PC-3 (cell line): ENCODE measurements around the gene PXK. TPM values are rescaled to one million over a fixed set of nuclear protein-coding genes. Genes with fewer than 3 reads are reported as not detected.

Source experiments
- ATAC-seq: fragments of 200-7000 bp; cut with Tn5 transposase; 2 replicates; pipeline ENCODE4 v1.9.1; 2020; ENCODE audit warnings: mild to moderate bottlenecking, moderate library complexity
- BruUV-seq: library from RNA; stranded (reverse); fragments of 400-500 nt; replicated peaks from 2 replicates; lab custom pipeline; 2021; lab: Mats Ljungman, UMichigan
- CTCF ChIA-PET: fragments of 300-600 bp; sonication (Branson Sonifier 250); formaldehyde crosslinking; loops from one replicate; lab custom pipeline; 2022; ENCODE audit warnings: antibody characterized with exemption; lab: Charles Lee
- POLR2A ChIA-PET: fragments of 300-600 bp; sonication (Branson Sonifier 250); formaldehyde crosslinking; loops from one replicate; lab custom pipeline; 2022; ENCODE audit warnings: antibody characterized with exemption; ENCODE audit not compliant: unreplicated experiment; lab: Charles Lee
- DNase-seq: peaks from one replicate; pipeline ENCODE4 v3.0.0-alpha.2; 2015
- H2AFZ ChIP-seq: fragments of 300-600 bp; sonication (generic); 2 replicates; pipeline ENCODE4 v1.6.0; 2016; ENCODE audit warnings: antibody characterized with exemption, low read length
- H3F3A ChIP-seq: fragments of 300-600 bp; sonication (generic); one replicate; pipeline ENCODE4 v1.6.0; 2017; ENCODE audit warnings: antibody characterized with exemption, low read length, control low read depth, mild to moderate bottlenecking; ENCODE audit not compliant: unreplicated experiment
- H3K27ac ChIP-seq: fragments of 300-600 bp; sonication (generic); 2 replicates; pipeline ENCODE4 v1.5.1; 2016; ENCODE audit warnings: mild to moderate bottlenecking, low read length
- H3K27me3 ChIP-seq: fragments of 300-600 bp; sonication (generic); 2 replicates; pipeline ENCODE4 v1.6.1; 2016; ENCODE audit warnings: low read length, mixed read lengths
- H3K36me3 ChIP-seq: fragments of 300-600 bp; sonication (generic); 2 replicates; pipeline ENCODE4 v1.6.1; 2016; ENCODE audit warnings: low read depth, mixed run types, low read length, mixed read lengths
- H3K4me1 ChIP-seq: fragments of 300-600 bp; sonication (generic); 2 replicates; pipeline ENCODE4 v1.5.1; 2016; ENCODE audit warnings: low read length; ENCODE audit not compliant: insufficient read depth
- H3K4me2 ChIP-seq: fragments of 300-600 bp; sonication (generic); 2 replicates; pipeline ENCODE4 v1.6.0; 2016; ENCODE audit warnings: low read length
- H3K4me3 ChIP-seq: fragments of 300-600 bp; sonication (generic); 2 replicates; pipeline ENCODE4 v1.5.1; 2016; ENCODE audit warnings: mild to moderate bottlenecking, low read length, mixed read lengths
- H3K79me2 ChIP-seq: fragments of 300-600 bp; sonication (generic); 2 replicates; pipeline ENCODE4 v1.6.1; 2017; ENCODE audit warnings: low read length, mixed read lengths
- H3K9ac ChIP-seq: fragments of 300-600 bp; sonication (generic); 2 replicates; pipeline ENCODE4 v1.6.0; 2016; ENCODE audit warnings: mild to moderate bottlenecking, low read length
- H3K9me2 ChIP-seq: fragments of 300-600 bp; sonication (generic); replicated peaks from 2 replicates; pipeline ENCODE4 v1.6.1; 2016; ENCODE audit warnings: mixed run types, low read length, mixed read lengths
- H3K9me3 ChIP-seq: fragments of 300-600 bp; sonication (generic); 2 replicates; pipeline ENCODE4 v1.6.1; 2016; ENCODE audit warnings: low read length, mixed read lengths
- H4K20me1 ChIP-seq: fragments of 300-600 bp; sonication (generic); 2 replicates; pipeline ENCODE4 v1.6.1; 2016; ENCODE audit warnings: low read length, mixed read lengths
- CTCF ChIP-seq: fragments of 300-600 bp; sonication (generic); conservative IDR thresholded peaks from 2 replicates; pipeline ENCODE4 v1.5.1; 2017; ENCODE audit warnings: antibody characterized with exemption, low read depth, mild to moderate bottlenecking, low read length
- EZH2 ChIP-seq: fragments of 300-600 bp; sonication (generic); IDR thresholded peaks from one replicate; pipeline ENCODE4 v1.6.1; 2017; ENCODE audit warnings: antibody characterized with exemption, mild to moderate bottlenecking, low read length; ENCODE audit not compliant: unreplicated experiment
- EZH2phosphoT487 ChIP-seq: fragments of 300-600 bp; sonication (generic); IDR thresholded peaks from 2 replicates; pipeline ENCODE4 v1.6.1; 2018; ENCODE audit warnings: mild to moderate bottlenecking, antibody characterized with exemption, low read length, borderline replicate concordance
- intact Hi-C: fragments of 100-400 bp; cut with micrococcal nuclease; formaldehyde crosslinking; loops from 2 replicates; pipeline ENCODE4 v1.9.0; 2023
- total RNA-seq: library from RNA; depleted of rRNA; stranded (reverse); fragments of >200 nt; gene quantifications from 2 replicates; pipeline ENCODE4 v1.2.3, GENCODE V29; 2014

The PXK gene
- total RNA-seq, 1 experiment from 2014 or later, result 14.5 TPM

- H3K79me2 ChIP-seq, result no peaks in the 10 kb centered on the region
- ChIA-PET POLR2A (no interaction called here), CTCF (interaction anchor here (0.6 kb wide), 1 partner anchor 15 kb away, joined by 4 read pairs; the partner anchor contains the start of genes HTD2 and RPP14)
- no peaks in the 10 kb centered on the region for H3K9me3 ChIP-seq
- no peaks in the 10 kb centered on the region for H3K4me1 ChIP-seq
- no peaks in the 10 kb centered on the region for H3F3A ChIP-seq
- H3K27ac ChIP-seq, result no peak overlapping the region
- no peak overlapping the region for H3K4me2 ChIP-seq
- no peak overlapping the region for H3K9ac ChIP-seq
- no peak overlapping the region for H3K4me3 ChIP-seq
- TF ChIP-seq EZH2phosphoT487, result no peak
- no peak for TF ChIP-seq CTCF
- TF ChIP-seq EZH2, result no peak
- no peaks in the 10 kb centered on the region for H3K9me2 ChIP-seq
- no peaks in the 10 kb centered on the region for H4K20me1 ChIP-seq
- no peak overlapping the region for H2AFZ ChIP-seq
- H3K36me3 ChIP-seq, result 0 out of 2 replicates have a peak, but pooled peaks cover 2% of the 10 kb centered on the region
- BruUV-seq, result no TSS peak
- intact Hi-C loops, result no loop called here
- ATAC-seq, result no peak
- DNase-seq, result no peak
- H3K27me3 ChIP-seq, result no peaks in the 10 kb centered on the region
Measured at GRCh38 chr3:58291671-58292338, 40.9 kb upstream of the PXK start.

DNA sequence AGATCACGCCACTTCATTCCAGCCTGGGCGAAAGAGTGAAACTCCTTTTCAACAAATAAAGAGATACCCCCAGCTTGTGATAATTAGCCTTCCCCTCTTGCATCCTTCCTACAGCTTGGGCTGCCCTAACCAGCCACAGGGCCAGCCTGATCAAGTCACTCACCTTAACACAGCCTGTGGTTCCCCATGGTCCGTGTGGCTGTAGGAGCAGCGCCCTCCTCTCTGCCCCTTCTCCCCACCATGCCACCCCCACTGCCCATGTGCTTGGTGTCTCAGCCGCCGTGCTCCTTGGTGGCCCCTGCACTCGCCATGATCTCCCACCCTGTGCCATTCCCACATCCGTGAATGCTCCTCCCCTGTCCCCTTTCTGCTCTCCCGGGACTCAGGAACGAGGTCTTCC, 39.8 kb upstream of the PXK start:
- no TSS peak for BruUV-seq
- Histone ChIP-seq H3K36me3 (0 out of 2 replicates have a peak, but pooled peaks cover 2% of the 10 kb centered on the region), H3F3A (no peaks in the 10 kb centered on the region), H3K27ac (no peak overlapping the region), H3K79me2 (no peaks in the 10 kb centered on the region), H3K9ac (no peak overlapping the region), H3K9me2 (no peaks in the 10 kb centered on the region), H3K4me3 (no peak overlapping the region), H3K9me3 (no peaks in the 10 kb centered on the region), H3K27me3 (no peaks in the 10 kb centered on the region), H4K20me1 (no peaks in the 10 kb centered on the region), H3K4me2 (no peak overlapping the region), H2AFZ (no peak overlapping the region), H3K4me1 (no peaks in the 10 kb centered on the region)
- DNase-seq (no peak), ATAC-seq (no peak)
- POLR2A ChIA-PET, result no interaction called here
- CTCF ChIA-PET, result no interaction called here
- TF ChIP-seq EZH2phosphoT487 (no peak), EZH2 (no peak), CTCF (no peak)
- intact Hi-C loops, result no loop called here

DNA sequence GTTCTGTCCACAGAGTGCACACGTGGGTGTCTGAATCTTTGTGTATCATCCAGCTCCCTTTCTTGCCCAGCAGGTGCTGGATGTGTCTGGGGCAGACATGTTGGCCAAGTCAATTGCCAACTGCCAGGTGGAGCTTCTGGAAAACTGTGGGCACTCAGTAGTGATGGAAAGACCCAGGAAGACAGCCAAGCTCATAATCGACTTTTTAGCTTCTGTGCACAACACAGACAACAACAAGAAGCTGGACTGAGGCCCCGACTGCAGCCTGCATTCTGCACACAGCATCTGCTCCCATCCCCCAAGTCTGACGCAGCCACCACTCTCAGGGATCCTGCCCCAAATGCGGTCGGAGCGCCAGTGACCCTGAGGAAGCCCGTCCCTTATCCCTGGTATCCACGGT, 39.2 kb upstream of the PXK start:
- Histone ChIP-seq H3K27ac (no peak overlapping the region), H3K4me2 (no peak overlapping the region), H3K9ac (no peak overlapping the region), H3K79me2 (no peaks in the 10 kb centered on the region), H2AFZ (no peak overlapping the region), H3F3A (no peaks in the 10 kb centered on the region), H3K36me3 (0 out of 2 replicates have a peak, but pooled peaks cover 2% of the 10 kb centered on the region), H3K27me3 (no peaks in the 10 kb centered on the region), H3K4me1 (no peaks in the 10 kb centered on the region), H4K20me1 (no peaks in the 10 kb centered on the region), H3K4me3 (no peak overlapping the region), H3K9me2 (no peaks in the 10 kb centered on the region), H3K9me3 (no peaks in the 10 kb centered on the region)
- ATAC-seq, result no peak
- ChIA-PET CTCF (no interaction called here), POLR2A (no interaction called here)
- intact Hi-C loops, result no loop called here
- no TSS peak for BruUV-seq
- TF ChIP-seq CTCF, result no peak
- no peak for TF ChIP-seq EZH2phosphoT487
- no peak for TF ChIP-seq EZH2
- no peak for DNase-seq
